ENCODE data around the gene NHSL1.

DNA sequence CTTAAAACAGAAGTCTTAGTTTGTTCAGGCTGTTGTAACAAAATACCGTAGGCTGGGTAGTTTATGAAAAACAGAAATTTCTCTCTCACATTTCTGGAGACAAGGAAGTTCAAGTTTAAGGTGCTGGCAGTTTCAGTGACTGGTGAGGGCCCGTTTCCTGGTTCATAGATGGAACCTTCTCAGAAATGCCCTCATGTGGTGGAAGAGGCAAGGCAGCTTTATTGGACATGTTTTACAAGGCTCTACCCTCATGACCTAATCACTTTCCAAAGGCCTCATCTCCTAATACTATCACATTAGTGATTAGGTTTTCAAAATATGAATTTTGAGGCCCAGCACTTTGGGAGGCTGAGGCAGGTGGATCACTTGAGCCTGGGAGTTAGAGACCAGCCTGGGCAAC lies 92.9 kb downstream of the NHSL1 start:
- TF ChIP-seq SREBF2 (CRISPR knock-in tag; IDR thresholded peaks at IDR 0.05), result no peak
- TF ChIP-seq SMARCA5 (IDR thresholded peaks at IDR 0.05), result no peak
- no peak for TF ChIP-seq EP300 (IDR thresholded peaks at IDR 0.05; ENCODE audit: low read length)
- no peak for TF ChIP-seq POLR2AphosphoS5 (IDR thresholded peaks at IDR 0.05; ENCODE audit: control insufficient read depth, insufficient read depth, low read depth, low read length)
- no peak for TF ChIP-seq BACH1 (tag; IDR thresholded peaks at IDR 0.05)

Measured in K562 (cell line).